ENCODE measurements around the gene ZNF618.

Gene ZNF618

GRCh38 chr9:113967380-113967779 is 91.3 kb downstream of the ZNF618 start:
- TF ChIP-seq CTCF (IDR thresholded peaks at IDR 0.05; ENCODE audit: poor library complexity, severe bottlenecking): no peak
- no peak for ATAC-seq (ENCODE audit: low read depth)
- DNase-seq (ENCODE audit: low spot score): no peak
- Histone ChIP-seq H3K9me3 (ENCODE audit: severe bottlenecking) (no peaks in the 10 kb centered on the region), H3K4me3 (ENCODE audit: severe bottlenecking) (no peak overlapping the region), H3K27ac (ENCODE audit: poor library complexity, severe bottlenecking) (no peak overlapping the region), H3K4me1 (ENCODE audit: insufficient read depth, poor library complexity, severe bottlenecking) (no peaks in the 10 kb centered on the region), H3K36me3 (ENCODE audit: low read depth) (no peaks in the 10 kb centered on the region; the same call in 1 of the 2 replicates), H3K27me3 (ENCODE audit: insufficient read depth, poor library complexity, severe bottlenecking) (no peaks in the 10 kb centered on the region)

DNA sequence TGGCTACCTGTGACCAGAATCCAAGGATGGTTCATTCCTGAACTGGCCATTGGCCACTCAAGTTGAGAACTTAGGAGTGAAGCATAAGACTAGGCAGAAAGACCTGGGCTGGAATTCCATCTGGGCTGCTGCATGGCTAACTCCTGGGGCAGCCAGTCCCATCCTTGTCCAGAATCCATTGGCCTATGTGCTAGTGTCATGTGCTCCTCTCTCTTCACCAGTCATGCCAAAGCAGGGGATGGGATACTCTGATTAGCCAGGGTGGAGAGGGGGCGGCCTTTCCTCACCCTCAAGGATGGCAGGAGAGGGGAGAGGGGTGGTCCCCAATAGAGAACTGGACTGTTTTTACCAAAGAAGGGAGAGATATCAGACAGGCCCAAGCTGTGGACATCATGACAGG is 93.2 kb downstream of the ZNF618 start:
- no peaks in the 10 kb centered on the region for H3K4me1 ChIP-seq (ENCODE audit: insufficient read depth, poor library complexity, severe bottlenecking)
- no peaks in the 10 kb centered on the region for H3K27me3 ChIP-seq (ENCODE audit: insufficient read depth, poor library complexity, severe bottlenecking)
- no peaks in the 10 kb centered on the region; the same call in 1 of the 2 replicates for H3K36me3 ChIP-seq (ENCODE audit: low read depth)
- no peaks in the 10 kb centered on the region for H3K9me3 ChIP-seq (ENCODE audit: severe bottlenecking)
- no peak for TF ChIP-seq CTCF (IDR thresholded peaks at IDR 0.05; ENCODE audit: poor library complexity, severe bottlenecking)
- H3K4me3 ChIP-seq (ENCODE audit: severe bottlenecking): no peak overlapping the region
- no peak overlapping the region for H3K27ac ChIP-seq (ENCODE audit: poor library complexity, severe bottlenecking)
- no peak for ATAC-seq (ENCODE audit: low read depth)
- no peak for DNase-seq (ENCODE audit: low spot score)

DNA sequence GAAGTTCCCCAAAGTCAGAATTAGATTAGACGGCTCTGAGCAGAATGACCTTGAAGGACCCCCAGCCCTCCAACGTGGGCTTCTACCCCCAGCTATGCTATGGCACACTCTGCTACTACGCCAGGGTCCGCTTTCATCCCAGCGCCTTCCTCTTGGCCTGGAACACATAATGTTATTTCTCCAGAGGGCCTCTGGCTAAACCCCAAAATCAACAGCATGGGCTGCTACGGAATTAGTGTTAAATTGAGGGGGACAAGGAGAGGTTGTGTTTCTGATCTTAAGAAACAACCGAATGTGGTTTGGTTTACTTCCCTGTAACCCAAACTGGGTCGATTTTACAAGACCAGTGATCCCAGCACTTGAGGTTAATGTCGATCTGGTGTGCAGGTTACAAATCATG is 97.1 kb downstream of the ZNF618 start:
- Histone ChIP-seq H3K27me3 (ENCODE audit: insufficient read depth, poor library complexity, severe bottlenecking) (no peaks in the 10 kb centered on the region), H3K27ac (ENCODE audit: poor library complexity, severe bottlenecking) (no peak overlapping the region), H3K9me3 (ENCODE audit: severe bottlenecking) (no peaks in the 10 kb centered on the region), H3K36me3 (ENCODE audit: low read depth) (no peaks in the 10 kb centered on the region), H3K4me1 (ENCODE audit: insufficient read depth, poor library complexity, severe bottlenecking) (no peaks in the 10 kb centered on the region), H3K4me3 (ENCODE audit: severe bottlenecking) (no peak overlapping the region)
- DNase-seq (ENCODE audit: low spot score): no peak
- no peak for ATAC-seq (ENCODE audit: low read depth)
- no peak for TF ChIP-seq CTCF (IDR thresholded peaks at IDR 0.05; ENCODE audit: poor library complexity, severe bottlenecking)

- no peak for DNase-seq (ENCODE audit: low spot score)
- H3K27me3 ChIP-seq (ENCODE audit: insufficient read depth, poor library complexity, severe bottlenecking): no peaks in the 10 kb centered on the region
- H3K27ac ChIP-seq (ENCODE audit: poor library complexity, severe bottlenecking): no peak overlapping the region
- no peak overlapping the region for H3K4me3 ChIP-seq (ENCODE audit: severe bottlenecking)
- H3K4me1 ChIP-seq (ENCODE audit: insufficient read depth, poor library complexity, severe bottlenecking): no peaks in the 10 kb centered on the region
- H3K36me3 ChIP-seq (ENCODE audit: low read depth): no peaks in the 10 kb centered on the region
- no peak for TF ChIP-seq CTCF (IDR thresholded peaks at IDR 0.05; ENCODE audit: poor library complexity, severe bottlenecking)
- ATAC-seq (ENCODE audit: low read depth): no peak
- no peaks in the 10 kb centered on the region for H3K9me3 ChIP-seq (ENCODE audit: severe bottlenecking)
These were observed 97.9 kb downstream of the ZNF618 start for GRCh38 chr9:113973963-113974413.

GRCh38 chr9:113976915-113977314 is 100.8 kb downstream of the ZNF618 start:
- Histone ChIP-seq H3K4me3 (ENCODE audit: severe bottlenecking) (no peak overlapping the region), H3K27me3 (ENCODE audit: insufficient read depth, poor library complexity, severe bottlenecking) (no peaks in the 10 kb centered on the region), H3K36me3 (ENCODE audit: low read depth) (no peaks in the 10 kb centered on the region; the same call in 1 of the 2 replicates), H3K4me1 (ENCODE audit: insufficient read depth, poor library complexity, severe bottlenecking) (no peaks in the 10 kb centered on the region), H3K9me3 (ENCODE audit: severe bottlenecking) (no peaks in the 10 kb centered on the region), H3K27ac (ENCODE audit: poor library complexity, severe bottlenecking) (no peak overlapping the region)
- ATAC-seq (ENCODE audit: low read depth): no peak
- no peak for TF ChIP-seq CTCF (IDR thresholded peaks at IDR 0.05; ENCODE audit: poor library complexity, severe bottlenecking)
- DNase-seq (ENCODE audit: low spot score): no peak
